ENCODE results near the gene SHC2. TPM values are rescaled to one million over a fixed set of nuclear protein-coding genes. Genes with fewer than 3 reads are reported as not detected.
A peak's percentile ranks its signal among the peaks of the same experiment; 100 is the strongest.
"Not testable (repeated sequence)": the region's sequence is repeated elsewhere in the genome, so short reads cannot be mapped to it uniquely, and the experiment has no call there.

The SHC2 gene
- total RNA-seq, 2 experiments from 2014 or later: 0.21 TPM; not detected in 1

DNA sequence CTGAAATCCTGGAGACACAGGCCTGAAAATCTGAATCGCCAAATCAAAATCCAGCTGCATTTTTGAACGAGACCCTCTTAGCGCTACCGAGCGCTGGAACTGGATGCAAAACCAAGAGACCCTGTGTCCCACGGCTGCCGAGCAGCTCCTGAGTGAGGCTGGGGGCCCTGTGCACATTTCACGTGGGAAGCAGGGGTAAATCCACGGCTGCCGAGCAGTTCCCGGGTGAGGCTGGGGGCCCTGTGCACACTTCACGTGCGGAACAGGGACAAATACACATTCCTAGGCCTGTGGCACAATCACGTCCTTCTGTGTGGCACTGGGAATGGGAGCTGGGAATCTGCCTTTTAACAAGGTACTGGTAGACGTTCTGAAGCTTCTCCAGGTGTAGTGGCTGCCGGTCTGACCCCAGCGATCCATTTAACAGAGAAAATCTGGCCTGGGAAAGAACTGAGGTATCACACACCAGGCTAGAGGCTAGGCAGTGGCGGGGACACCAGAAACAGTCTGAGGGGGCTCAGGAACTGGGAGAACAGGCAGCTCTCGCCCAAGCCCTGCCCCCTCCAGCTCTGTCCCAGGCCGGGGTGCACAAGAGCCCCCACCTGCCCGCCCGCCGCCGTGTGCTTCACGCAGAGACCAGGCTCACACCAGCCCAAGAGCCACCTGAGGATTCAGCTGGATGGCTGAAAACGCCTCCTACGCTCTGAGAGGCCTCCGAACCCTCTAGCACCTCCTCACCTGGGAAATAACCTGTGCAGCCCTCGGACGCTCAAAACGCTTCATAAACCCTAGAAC is 40.9 kb downstream of the SHC2 start:
- ChIA-PET POLR2A (no interaction called here), CTCF (no interaction called here)
- no peak overlapping the region for H3K4me3 Mint-ChIP-seq
- no peak for DNase-seq
- no peaks in the 10 kb centered on the region for H3K4me1 Mint-ChIP-seq (ENCODE audit: low read depth)
- H3K27me3 Mint-ChIP-seq: peaks cover 2% of the 10 kb centered on the region
- H3K36me3 Mint-ChIP-seq: no peaks in the 10 kb centered on the region
- intact Hi-C loops (cut with micrococcal nuclease): no loop called here
- H3K27ac Mint-ChIP-seq: no peak overlapping the region
- H3K9me3 Mint-ChIP-seq: no peaks in the 10 kb centered on the region

- Mint-ChIP-seq H3K4me3 (no peak overlapping the region), H3K36me3 (no peaks in the 10 kb centered on the region), H3K4me1 (ENCODE audit: low read depth) (no peaks in the 10 kb centered on the region), H3K27ac (no peak overlapping the region), H3K9me3 (no peaks in the 10 kb centered on the region), H3K27me3 (peaks cover 2% of the 10 kb centered on the region)
- ChIA-PET POLR2A (no interaction called here), CTCF (no interaction called here)
- no peak for DNase-seq
- intact Hi-C loops (cut with micrococcal nuclease): no loop called here
Measured at GRCh38 chr19:418761-419671, 41.8 kb downstream of the SHC2 start.

- DNase-seq: no peak
- Mint-ChIP-seq H3K4me3 (no peak overlapping the region), H3K27me3 (peaks cover 4% of the 10 kb centered on the region), H3K27ac (no peak overlapping the region), H3K9me3 (no peaks in the 10 kb centered on the region), H3K36me3 (no peaks in the 10 kb centered on the region), H3K4me1 (ENCODE audit: low read depth) (no peaks in the 10 kb centered on the region)
- CTCF ChIA-PET: no interaction called here
- intact Hi-C loops (cut with micrococcal nuclease): no loop called here
- POLR2A ChIA-PET: no interaction called here
Measured at GRCh38 chr19:416416-416815, 44.4 kb downstream of the SHC2 start.

DNA sequence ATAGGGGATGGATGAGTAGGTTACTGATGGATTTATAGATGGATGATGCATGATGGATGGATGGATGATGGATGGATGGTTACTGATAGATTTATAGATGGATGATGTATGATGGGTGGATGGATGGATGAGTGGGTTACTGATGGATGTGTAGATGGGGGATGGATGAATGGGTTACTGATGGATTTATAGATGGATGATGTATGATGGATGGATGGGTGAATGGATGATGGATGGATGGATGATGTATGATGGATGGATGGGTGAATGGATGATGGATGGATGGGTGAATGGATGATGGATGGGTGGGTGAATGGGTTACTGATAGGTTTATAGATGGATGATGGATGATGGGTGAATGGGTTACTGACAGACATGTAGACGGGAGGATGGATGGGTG is 45.5 kb downstream of the SHC2 start:
- H3K27me3 Mint-ChIP-seq: peaks cover 3% of the 10 kb centered on the region
- no peak overlapping the region for H3K27ac Mint-ChIP-seq
- H3K4me3 Mint-ChIP-seq: no peak overlapping the region
- POLR2A ChIA-PET: no interaction called here
- no peak for DNase-seq
- no peaks in the 10 kb centered on the region for H3K9me3 Mint-ChIP-seq
- CTCF ChIA-PET: no interaction called here
- no peaks in the 10 kb centered on the region for H3K36me3 Mint-ChIP-seq
- no peaks in the 10 kb centered on the region for H3K4me1 Mint-ChIP-seq (ENCODE audit: low read depth)
- intact Hi-C loops (cut with micrococcal nuclease): no loop called here

DNA sequence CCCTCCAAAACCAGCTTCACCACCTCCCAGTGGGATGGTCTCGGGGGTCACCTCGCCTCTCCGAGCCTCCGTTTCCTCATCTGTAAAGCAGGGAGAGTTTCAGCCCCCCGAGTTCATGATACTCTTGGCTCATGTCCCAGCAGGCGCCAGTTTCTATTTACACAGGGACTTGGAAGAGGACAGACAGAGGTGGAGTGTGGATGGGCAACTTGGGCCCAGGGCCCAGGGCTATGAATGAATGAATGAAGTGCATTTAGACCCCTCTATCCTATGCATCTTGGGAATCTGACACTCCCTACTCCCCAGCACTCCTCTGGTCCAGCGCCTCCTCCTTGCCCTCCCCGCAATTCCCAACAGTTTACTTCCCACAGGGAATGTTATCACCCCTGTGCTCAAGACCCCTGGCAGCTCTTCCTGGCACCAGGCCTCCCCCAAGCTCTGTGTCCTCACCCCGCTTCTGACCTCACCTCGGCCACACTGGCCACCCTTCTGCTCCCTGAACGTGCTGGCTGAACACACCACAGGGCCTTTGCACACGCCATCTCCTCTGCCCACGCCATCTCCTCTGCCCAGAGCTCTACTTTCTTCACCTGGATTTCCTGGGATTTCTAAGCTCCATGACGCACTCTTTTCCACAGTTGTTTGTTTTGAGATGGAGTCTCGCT is 46.9 kb downstream of the SHC2 start:
- Mint-ChIP-seq H3K27me3 (peaks cover 9% of the 10 kb centered on the region), H3K4me3 (no peak overlapping the region), H3K9me3 (no peaks in the 10 kb centered on the region), H3K36me3 (no peaks in the 10 kb centered on the region), H3K4me1 (ENCODE audit: low read depth) (peaks cover 6% of the 10 kb centered on the region), H3K27ac (no peak overlapping the region)
- CTCF ChIA-PET: no interaction called here
- no peak for DNase-seq
- POLR2A ChIA-PET: no interaction called here
- intact Hi-C loops (cut with micrococcal nuclease): no loop called here

GRCh38 chr19:412356-413355 is 48.2 kb downstream of the SHC2 start:
- POLR2A ChIA-PET: no interaction called here

GRCh38 chr19:411723-412355 is 49.0 kb downstream of the SHC2 start:
- intact Hi-C loops (cut with micrococcal nuclease): no loop called here
- POLR2A ChIA-PET: no interaction called here

More at GRCh38 chr19:412356-413355, 48.2 kb downstream of the SHC2 start:
- CTCF ChIA-PET: no interaction called here
- DNase-seq: no peak
- H3K27me3 Mint-ChIP-seq: peaks cover 9% of the 10 kb centered on the region
- no peaks in the 10 kb centered on the region for H3K9me3 Mint-ChIP-seq
- H3K4me1 Mint-ChIP-seq (ENCODE audit: low read depth): peaks cover 6% of the 10 kb centered on the region
- intact Hi-C loops (cut with micrococcal nuclease): no loop called here
- H3K4me3 Mint-ChIP-seq: no peak overlapping the region
- H3K36me3 Mint-ChIP-seq: no peaks in the 10 kb centered on the region
- no peak overlapping the region for H3K27ac Mint-ChIP-seq

GRCh38 chr19:411121-411722 is 49.6 kb downstream of the SHC2 start:
- DNase-seq; H3K36me3 Mint-ChIP-seq; intact Hi-C loops (cut with micrococcal nuclease); H3K27me3 Mint-ChIP-seq; POLR2A ChIA-PET; H3K27ac Mint-ChIP-seq; H3K9me3 Mint-ChIP-seq; CTCF ChIA-PET; H3K4me1 Mint-ChIP-seq (ENCODE audit: low read depth); H3K4me3 Mint-ChIP-seq: not testable (repeated sequence)

More at GRCh38 chr19:411723-412355, 49.0 kb downstream of the SHC2 start:
- no peak for DNase-seq
- Mint-ChIP-seq H3K4me3 (no peak overlapping the region), H3K27me3 (peaks cover 9% of the 10 kb centered on the region), H3K27ac (no peak overlapping the region), H3K9me3 (no peaks in the 10 kb centered on the region), H3K36me3 (no peaks in the 10 kb centered on the region), H3K4me1 (ENCODE audit: low read depth) (peaks cover 6% of the 10 kb centered on the region)
- CTCF ChIA-PET: no interaction called here

GRCh38 chr19:410243-410781 is 50.5 kb downstream of the SHC2 start:
- Mint-ChIP-seq H3K27ac (no peak overlapping the region), H3K4me3 (no peak overlapping the region), H3K9me3 (no peaks in the 10 kb centered on the region), H3K4me1 (ENCODE audit: low read depth) (peaks cover 6% of the 10 kb centered on the region), H3K36me3 (no peaks in the 10 kb centered on the region), H3K27me3 (peaks cover 12% of the 10 kb centered on the region)
- intact Hi-C loops (cut with micrococcal nuclease): no loop called here
- POLR2A ChIA-PET: no interaction called here
- no peak for DNase-seq
- CTCF ChIA-PET: interaction anchor here (0.9 kb wide), 1 partner anchor 96 kb away, joined by 3 read pairs; no protein-coding TSS in a partner anchor

DNA sequence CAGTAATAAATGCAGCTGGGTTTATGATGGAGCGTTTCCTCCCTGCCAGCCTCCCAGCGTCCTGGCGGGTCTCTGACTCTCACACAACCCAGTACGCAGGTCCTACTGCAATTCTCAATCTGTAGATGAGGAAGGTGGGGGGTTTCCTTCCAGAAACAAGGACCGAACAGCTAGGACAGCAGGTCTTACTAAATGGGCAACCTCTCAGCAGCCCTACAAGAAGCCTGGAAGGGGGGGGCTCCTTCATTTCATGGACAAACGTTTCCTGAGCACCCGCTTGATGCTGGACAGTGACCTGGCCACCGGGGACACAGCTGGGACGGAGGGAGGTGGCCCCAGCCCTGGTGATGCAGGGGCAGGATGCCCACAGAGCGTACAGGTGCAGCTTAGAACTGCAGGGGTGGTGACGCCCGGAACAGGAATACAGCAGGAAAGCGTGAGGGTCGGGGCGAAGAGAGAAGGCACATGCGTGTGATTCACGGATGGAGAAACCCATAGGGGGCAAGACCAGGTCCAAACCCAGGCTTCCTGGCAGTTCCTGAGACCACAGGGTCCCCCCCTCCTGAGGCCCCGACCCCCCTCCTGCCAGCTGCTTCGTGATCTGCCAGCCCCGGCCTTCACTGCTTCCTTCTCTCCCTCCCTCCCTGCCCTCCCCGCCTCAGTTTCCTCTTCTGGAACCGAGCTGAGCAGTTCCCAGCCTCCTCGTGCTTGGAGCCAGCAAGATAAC is 51.2 kb downstream of the SHC2 start:
- CTCF ChIA-PET: interaction anchor here (0.9 kb wide), 1 partner anchor 97 kb away, joined by 3 read pairs; no protein-coding TSS in a partner anchor

More for the DNA sequence above, 51.2 kb downstream of the SHC2 start:
- H3K9me3 Mint-ChIP-seq: no peaks in the 10 kb centered on the region
- no peak overlapping the region for H3K27ac Mint-ChIP-seq
- POLR2A ChIA-PET: no interaction called here
- peaks cover 6% of the 10 kb centered on the region for H3K4me1 Mint-ChIP-seq (ENCODE audit: low read depth)
- intact Hi-C loops (cut with micrococcal nuclease): no loop called here
- H3K27me3 Mint-ChIP-seq: peaks cover 16% of the 10 kb centered on the region
- peak overlapping the region; percentile 68 for H3K4me3 Mint-ChIP-seq
- no peak for DNase-seq
- H3K36me3 Mint-ChIP-seq: no peaks in the 10 kb centered on the region

All from activated CD4-positive, alpha-beta memory T cell treated with anti-CD3 and anti-CD28 coated beads for 36 hours (primary cell).